HL-60 (cell line): Measurements from ENCODE around the gene WDR35.

ENCODE experiments used
- DNase-seq, 2 experiments: peaks; one replicate each; pipeline ENCODE4 v3.0.0-alpha.2; 2010 to 2020; ENCODE audit warnings: low read depth in 1 of 2, low spot score in 1 of 2
- H3K27ac ChIP-seq: fragments of 250-450 bp; sonication (Bioruptor Pico); replicated peaks from 2 replicates; pipeline ENCODE4 v1.5.1; 2020; ENCODE audit warnings: mild to moderate bottlenecking, moderate library complexity
- H3K27me3 ChIP-seq: fragments of 250-450 bp; sonication (Bioruptor Pico); 2 replicates; pipeline ENCODE4 v1.5.1; 2021; ENCODE audit warnings: mild to moderate bottlenecking, moderate library complexity; ENCODE audit not compliant: insufficient read depth, poor library complexity, severe bottlenecking
- H3K4me3 ChIP-seq: replicated peaks from 2 replicates; pipeline ENCODE4 v1.5.1; 2011; ENCODE audit warnings: mild to moderate bottlenecking, control low read depth, low read length; ENCODE audit not compliant: insufficient read depth
- CTCF ChIP-seq: IDR thresholded peaks from one replicate; pipeline ENCODE4 v1.5.1; 2011; ENCODE audit warnings: low read length, control low read depth, inconsistent platforms; ENCODE audit not compliant: insufficient read depth
- GABPA ChIP-seq: IDR thresholded peaks from 2 replicates; pipeline ENCODE4 v1.6.1; 2012; ENCODE audit warnings: low read depth
- POLR2AphosphoS5 ChIP-seq: IDR thresholded peaks from 2 replicates; pipeline ENCODE4 v1.6.1; 2012; ENCODE audit warnings: low read depth
- SPI1 ChIP-seq: IDR thresholded peaks from 2 replicates; pipeline ENCODE4 v1.6.1; 2012; ENCODE audit warnings: low read depth, mild to moderate bottlenecking, borderline replicate concordance
- TF ChIP-seq, protein P1 (sequence below): IDR thresholded peaks from 2 replicates; pipeline ENCODE4 v1.6.1; 2012; ENCODE audit warnings: low read depth; ENCODE audit not compliant: insufficient replicate concordance

The WDR35 gene

DNA sequence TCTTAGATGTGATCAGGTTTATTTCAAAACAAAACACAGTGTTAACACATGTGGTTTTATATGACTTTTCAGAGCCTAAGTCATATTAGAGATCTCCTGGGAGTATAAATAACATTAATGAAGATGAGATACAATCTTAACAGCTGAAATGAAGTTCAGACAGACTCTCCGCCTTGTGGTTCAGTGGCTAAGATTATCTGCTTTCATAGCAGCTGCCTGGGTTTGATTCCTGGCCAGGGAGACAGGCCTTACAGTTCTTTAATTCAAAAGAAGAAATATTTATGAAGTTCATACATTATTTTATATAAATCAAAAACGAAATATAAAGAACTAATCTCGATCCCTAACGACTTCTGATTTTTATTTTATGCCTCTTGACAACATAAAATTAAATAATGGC lies 52.9 kb downstream of the WDR35 start:
- H3K27ac ChIP-seq: no peak overlapping the region
- H3K4me3 ChIP-seq: no peak overlapping the region
- TF ChIP-seq GABPA (no peak), POLR2AphosphoS5 (no peak), SPI1 (no peak), CTCF (no peak)
- TF ChIP-seq, protein P1, sequence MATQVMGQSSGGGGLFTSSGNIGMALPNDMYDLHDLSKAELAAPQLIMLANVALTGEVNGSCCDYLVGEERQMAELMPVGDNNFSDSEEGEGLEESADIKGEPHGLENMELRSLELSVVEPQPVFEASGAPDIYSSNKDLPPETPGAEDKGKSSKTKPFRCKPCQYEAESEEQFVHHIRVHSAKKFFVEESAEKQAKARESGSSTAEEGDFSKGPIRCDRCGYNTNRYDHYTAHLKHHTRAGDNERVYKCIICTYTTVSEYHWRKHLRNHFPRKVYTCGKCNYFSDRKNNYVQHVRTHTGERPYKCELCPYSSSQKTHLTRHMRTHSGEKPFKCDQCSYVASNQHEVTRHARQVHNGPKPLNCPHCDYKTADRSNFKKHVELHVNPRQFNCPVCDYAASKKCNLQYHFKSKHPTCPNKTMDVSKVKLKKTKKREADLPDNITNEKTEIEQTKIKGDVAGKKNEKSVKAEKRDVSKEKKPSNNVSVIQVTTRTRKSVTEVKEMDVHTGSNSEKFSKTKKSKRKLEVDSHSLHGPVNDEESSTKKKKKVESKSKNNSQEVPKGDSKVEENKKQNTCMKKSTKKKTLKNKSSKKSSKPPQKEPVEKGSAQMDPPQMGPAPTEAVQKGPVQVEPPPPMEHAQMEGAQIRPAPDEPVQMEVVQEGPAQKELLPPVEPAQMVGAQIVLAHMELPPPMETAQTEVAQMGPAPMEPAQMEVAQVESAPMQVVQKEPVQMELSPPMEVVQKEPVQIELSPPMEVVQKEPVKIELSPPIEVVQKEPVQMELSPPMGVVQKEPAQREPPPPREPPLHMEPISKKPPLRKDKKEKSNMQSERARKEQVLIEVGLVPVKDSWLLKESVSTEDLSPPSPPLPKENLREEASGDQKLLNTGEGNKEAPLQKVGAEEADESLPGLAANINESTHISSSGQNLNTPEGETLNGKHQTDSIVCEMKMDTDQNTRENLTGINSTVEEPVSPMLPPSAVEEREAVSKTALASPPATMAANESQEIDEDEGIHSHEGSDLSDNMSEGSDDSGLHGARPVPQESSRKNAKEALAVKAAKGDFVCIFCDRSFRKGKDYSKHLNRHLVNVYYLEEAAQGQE: no peak
- DNase-seq: no peak
- no peaks in the 10 kb centered on the region for H3K27me3 ChIP-seq

DNA sequence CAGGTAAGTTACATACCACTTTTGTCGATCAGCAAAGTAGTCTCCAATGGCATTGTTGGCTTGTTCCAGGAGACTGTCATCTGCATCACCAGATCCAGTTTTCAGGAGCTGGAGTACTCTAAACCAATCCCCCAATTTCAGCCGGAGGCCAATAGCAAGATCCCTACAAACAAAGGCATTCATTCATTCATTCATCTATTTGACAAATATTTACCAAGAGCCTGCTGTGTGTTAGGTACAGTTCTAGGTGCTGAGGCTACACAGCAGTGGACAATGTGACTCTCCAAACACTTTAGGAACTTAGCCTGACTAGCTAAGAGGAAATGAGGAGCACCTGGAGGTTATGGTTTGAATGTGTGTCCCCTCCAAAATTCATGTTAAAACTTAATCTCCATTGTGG lies 53.7 kb downstream of the WDR35 start:
- H3K4me3 ChIP-seq: no peak overlapping the region
- H3K27ac ChIP-seq: no peak overlapping the region
- no peaks in the 10 kb centered on the region for H3K27me3 ChIP-seq
- DNase-seq: no peak
- no peak for TF ChIP-seq GABPA
- TF ChIP-seq CTCF: no peak
- no peak for TF ChIP-seq SPI1
- TF ChIP-seq, protein P1: no peak
- TF ChIP-seq POLR2AphosphoS5: no peak

DNA sequence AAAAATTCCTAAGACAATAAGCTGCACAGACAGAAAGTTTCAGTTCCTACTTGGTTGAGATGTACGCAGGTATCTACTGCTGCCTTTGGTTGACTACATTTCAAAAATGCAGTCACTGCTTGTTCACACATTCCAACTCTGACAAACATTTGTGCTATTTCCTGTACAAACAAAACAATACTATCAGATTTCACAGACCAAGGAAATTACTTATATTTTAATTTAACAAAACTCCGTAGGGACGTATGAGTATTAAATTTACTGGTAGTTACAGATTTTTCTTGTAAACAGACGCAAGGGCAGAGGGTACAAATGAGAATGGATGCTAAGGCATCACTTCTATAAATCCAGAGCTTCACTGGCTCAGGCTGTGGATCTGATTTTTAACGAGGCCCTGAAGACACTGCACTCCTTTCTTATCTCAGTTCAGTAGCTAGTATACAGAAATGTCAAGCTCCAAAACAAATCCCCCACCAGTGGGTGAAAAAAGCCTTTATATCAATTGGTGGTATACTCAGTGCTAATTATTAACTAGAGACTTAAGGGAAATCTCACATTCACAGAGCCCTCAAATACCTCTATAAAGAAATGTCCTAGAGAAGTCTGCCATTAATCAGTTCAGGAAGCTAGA lies 56.4 kb downstream of the WDR35 start:
- DNase-seq: no peak
- Histone ChIP-seq H3K27me3 (no peaks in the 10 kb centered on the region), H3K27ac (no peak overlapping the region), H3K4me3 (no peak overlapping the region)
- no peak for TF ChIP-seq GABPA
- TF ChIP-seq POLR2AphosphoS5: no peak
- TF ChIP-seq CTCF: no peak
- TF ChIP-seq SPI1: no peak
- TF ChIP-seq, protein P1: no peak
